Skin of body (tissue), 2 donors: ENCODE results near the gene WWOX. TPM values are rescaled to one million over a fixed set of nuclear protein-coding genes. Genes with fewer than 3 reads are reported as not detected.
"Not testable (repeated sequence)": the region's sequence is repeated elsewhere in the genome, so short reads cannot be mapped to it uniquely, and the experiment has no call there.

Source experiments
- DNase-seq: peaks from one replicate; lab custom pipeline; 2025; lab: John Stamatoyannopoulos, UW
- total RNA-seq: library from RNA; depleted of rRNA; stranded (reverse); fragments of >200 nt; gene quantifications from one replicate; pipeline ENCODE4 v1.2.3, GENCODE V29; 2014

Gene WWOX
- total RNA-seq, 1 donor from 2014 or later = 30.5 TPM

GRCh38 chr16:78489072-78489471, 389.6 kb downstream of the WWOX start:
- no peak for DNase-seq

DNA sequence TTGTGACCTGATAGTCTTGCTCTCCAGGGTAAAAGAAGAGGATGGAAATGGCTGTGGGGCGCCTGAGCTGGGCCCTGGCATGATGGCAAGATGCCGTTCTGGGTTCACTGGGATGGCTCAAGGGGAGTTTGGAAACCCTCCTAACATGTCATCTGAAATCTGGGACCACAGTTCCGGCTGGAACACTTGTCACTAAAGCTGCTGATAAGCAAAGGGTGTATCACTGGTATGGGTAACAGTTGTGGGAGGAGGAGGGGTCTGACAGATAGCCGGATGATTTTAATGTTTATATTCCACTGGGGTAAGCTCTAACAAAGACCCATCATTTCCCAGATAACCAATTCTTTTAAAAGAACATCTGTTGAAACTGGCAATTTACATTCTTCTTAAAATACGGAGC, 390.2 kb downstream of the WWOX start:
- DNase-seq = no peak

- no peak for DNase-seq
These were observed 391.0 kb downstream of the WWOX start for GRCh38 chr16:78490431-78490830.

GRCh38 chr16:78490847-78491246, 391.4 kb downstream of the WWOX start:
- DNase-seq = no peak

DNA sequence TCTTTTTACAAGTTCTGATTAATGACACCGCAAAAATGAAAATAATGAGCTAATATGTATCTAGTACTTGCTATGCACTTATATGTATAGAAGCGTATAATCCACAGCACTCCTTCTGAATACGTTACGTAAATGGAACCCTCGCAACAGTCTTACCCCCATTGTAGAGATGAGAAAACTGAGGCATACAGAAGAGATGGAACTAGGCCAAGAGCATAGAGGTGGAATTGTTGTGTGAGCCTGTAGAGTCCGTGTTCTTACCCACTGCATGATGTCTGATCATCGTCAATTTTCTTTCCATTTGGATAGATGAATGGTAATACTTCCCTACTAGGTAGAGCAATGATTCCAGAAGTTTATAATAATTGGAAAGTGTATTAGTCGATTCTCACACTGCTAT, 394.1 kb downstream of the WWOX start:
- no peak for DNase-seq

DNA sequence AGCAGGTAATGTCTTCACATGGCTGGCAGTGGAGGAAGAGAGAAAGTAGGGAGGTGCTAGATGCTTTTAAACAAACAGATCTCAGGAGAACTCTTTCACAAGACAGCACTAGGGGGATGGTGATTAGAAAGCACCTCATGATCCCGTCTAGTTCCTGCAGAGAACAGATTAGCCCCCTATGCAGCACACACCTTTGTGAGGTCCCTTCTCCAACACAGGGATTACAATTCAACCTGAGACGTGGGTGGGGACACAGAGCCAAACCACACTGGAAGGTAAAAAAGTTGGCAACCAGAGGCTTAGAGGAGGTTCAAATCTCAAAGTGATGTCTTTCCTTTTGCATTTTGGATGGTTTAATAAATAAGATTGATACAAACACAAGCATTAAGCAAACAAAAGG, 394.7 kb downstream of the WWOX start:
- DNase-seq = no peak

DNA sequence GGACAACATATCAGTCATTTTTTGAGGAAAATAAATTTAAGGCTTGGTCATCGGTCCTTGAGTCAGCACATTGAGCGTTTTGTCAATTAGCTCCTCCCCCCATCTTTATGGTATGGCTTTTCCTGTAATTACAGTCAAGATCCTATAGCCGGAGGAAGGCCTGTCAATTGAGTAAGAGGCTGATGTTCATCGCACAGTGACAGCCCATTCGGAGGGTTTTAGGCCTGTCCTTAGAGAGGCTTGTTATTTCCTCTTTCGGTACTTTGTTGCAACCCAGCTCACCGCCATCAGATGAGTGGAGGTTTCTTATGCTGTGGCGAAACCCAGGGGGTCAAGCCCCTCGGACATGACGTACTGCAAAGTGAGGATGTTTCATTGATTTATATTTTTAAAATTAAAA, 395.2 kb downstream of the WWOX start:
- DNase-seq = no peak

GRCh38 chr16:78496189-78496588, 396.7 kb downstream of the WWOX start:
- DNase-seq = no peak

GRCh38 chr16:78499399-78499798, 399.9 kb downstream of the WWOX start:
- no peak for DNase-seq

GRCh38 chr16:78500659-78501270, 401.3 kb downstream of the WWOX start:
- no peak for DNase-seq

GRCh38 chr16:78501744-78502143, 402.3 kb downstream of the WWOX start:
- DNase-seq = no peak

DNA sequence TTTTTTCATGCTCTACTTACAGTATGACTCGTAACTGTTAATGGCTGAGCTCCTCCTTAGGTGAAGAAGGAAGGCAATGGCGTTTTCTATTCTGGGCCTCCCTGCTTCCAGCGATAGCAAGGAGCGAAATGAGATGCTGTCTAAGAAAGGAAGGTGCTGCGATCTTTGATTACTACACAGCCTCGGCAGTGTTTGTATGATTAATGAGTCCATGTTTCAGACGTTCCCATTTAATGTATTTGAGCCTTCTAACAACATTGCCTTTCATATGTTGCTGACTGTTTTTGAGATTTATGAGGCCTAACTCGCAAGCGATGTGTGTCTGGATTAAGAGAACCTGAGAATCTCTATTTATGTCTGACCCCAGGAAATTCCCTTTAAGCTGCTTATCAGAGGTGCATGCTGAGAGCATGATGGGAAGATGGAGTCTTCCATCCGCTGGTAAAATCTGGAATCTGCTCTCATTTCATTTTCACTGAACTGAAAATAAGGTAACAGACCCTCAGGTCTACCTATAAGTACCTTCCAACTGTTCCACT, 403.4 kb downstream of the WWOX start:
- no peak for DNase-seq

- DNase-seq = peak; percentile 92
These were observed 404.1 kb downstream of the WWOX start for GRCh38 chr16:78503602-78504001.

DNA sequence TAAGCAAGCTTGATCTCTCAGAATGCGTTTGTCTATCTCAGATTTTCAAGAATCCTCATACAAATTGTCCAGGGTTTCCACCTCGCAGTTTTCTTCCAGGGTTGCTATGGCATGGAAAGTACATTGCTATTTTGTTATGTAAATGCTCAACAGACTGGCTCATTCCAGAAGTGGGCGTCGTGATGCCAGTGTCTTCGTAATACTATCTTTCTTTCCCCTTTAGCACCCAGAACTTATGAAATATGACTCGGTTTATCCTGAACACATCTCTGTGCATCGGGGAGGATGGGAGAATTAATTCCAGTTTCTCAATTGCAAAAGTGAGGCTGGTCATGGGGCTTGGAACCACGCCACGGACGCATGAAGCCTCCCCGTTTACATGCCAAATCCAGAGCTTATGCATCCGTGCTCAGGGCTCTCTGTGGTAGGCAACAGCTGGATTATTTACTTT, 405.0 kb downstream of the WWOX start:
- no peak for DNase-seq

GRCh38 chr16:78505036-78505435, 405.6 kb downstream of the WWOX start:
- no peak for DNase-seq

DNA sequence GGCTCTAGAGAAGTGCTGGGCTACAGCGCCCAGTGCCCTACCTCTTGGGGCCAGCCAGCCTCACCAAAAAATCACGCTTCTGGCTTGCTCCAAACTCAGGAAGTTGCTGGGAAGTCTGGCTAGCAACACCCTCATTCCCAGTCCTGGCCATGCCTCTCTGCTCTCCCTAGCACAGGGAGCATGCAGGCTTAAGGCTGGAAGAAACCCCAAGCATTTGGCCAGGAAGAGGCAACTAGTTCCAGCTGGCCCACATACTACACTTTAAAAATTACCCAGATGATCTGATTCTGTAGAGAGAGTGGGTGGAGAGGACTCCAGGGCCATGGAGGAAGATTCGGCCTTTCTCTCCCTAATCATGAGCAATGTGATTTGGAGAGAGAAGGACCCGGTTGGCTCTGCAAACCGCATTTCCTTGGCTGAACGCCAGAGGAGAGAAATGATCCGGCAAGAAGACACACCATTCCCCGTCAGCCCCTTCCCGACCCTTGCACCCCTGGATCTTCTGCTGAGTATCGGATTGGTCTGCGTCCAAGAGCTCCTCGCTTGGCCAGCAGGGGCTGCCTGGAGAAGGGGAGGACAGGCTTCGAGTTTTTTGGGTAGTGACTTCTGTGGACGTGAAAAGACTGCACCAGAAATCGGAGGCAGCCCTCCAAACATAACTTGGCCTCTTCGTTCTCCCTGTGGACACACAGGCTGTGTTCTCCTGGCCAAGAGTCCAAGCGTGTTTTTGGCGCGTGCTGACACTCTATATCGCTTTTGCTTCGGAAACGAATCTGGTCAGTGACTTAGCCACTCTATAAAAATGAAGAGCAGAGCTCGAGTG, 406.3 kb downstream of the WWOX start:
- DNase-seq = peak; percentile 96

GRCh38 chr16:78506367-78507193, 407.1 kb downstream of the WWOX start:
- DNase-seq = no peak

DNA sequence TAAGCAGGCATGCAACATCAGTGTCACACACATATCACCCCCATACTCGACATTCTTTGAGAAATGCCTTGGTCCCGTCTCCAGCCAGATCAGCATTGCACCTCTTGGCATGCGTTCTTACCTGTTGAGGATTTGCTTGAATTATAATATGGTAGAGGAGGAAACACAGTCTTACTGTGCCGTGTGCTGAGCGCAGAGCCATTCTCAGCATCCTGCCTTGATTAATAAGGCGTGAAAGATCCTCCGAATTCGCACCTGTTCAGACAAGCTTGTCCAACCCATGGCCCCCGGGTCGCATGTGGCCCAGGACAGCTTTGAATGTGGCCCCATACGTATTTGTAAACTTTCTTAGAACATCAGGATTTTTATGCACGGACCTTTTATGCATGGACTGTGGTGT, 408.1 kb downstream of the WWOX start:
- no peak for DNase-seq

GRCh38 chr16:78509965-78510364, 410.5 kb downstream of the WWOX start:
- DNase-seq = no peak

GRCh38 chr16:78510496-78510895, 411.0 kb downstream of the WWOX start:
- peak; percentile 26 for DNase-seq

DNA sequence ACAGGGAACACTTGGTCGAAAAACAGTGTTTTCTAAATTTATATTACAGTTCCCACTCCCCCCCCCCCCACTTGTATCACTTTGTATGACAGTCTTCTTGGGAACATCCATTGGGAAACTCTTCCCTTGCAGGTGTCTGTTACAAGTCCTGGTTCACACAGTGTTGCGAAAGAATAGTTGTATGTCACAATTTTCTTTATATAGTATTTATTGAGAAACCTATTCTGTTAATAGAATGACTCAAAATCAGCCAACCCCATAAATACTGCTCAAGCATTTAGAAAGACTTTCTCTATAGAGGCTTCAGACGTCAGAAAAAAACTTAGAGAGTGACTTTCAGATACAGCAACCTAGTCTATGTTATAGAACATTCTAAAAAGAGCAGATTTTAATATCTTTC, 414.4 kb downstream of the WWOX start:
- DNase-seq = no peak

DNA sequence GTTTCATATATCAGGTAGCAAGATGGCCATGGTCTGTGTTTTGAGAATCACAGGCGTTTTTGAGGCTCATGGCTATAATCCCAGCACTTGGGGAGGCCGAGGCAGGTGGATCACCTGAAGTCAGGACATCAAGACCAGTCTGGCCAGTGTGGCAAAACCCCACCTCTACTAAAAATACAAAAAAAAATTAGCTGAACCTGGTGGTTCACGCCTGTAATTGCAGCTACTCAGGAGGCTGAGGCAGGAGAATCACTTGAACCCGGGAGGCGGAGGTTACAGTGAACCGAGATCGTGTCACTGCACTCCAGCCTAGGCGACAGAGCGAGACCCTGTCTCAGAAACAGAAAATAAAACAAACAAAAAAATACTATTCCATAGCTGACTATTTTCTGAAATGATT, 415.4 kb downstream of the WWOX start:
- not testable (repeated sequence) for DNase-seq
